Stimulated activated memory B cell treated with anti-CD40 and anti-IgM and Interleukin-4, amounts not matched to agents 10 μg/mL and 1 μg/mL and 100 μg/mL, for 72 hours (primary cell): ENCODE data around the gene FBXO27.
A peak's percentile ranks its signal among the peaks of the same experiment; 100 is the strongest.

Source experiments
- ATAC-seq: fragments of 150-1000 bp; cut with Tn5 transposase; 2 replicates; pipeline ENCODE4 v1.10.0; 2021
- H3K27ac Mint-ChIP-seq: one replicate; pipeline ENCODE4 v1.8.0; 2022; ENCODE audit warnings: mild to moderate bottlenecking, mixed read lengths
- H3K27me3 Mint-ChIP-seq: one replicate; pipeline ENCODE4 v1.8.0; 2022; ENCODE audit warnings: mixed read lengths
- H3K36me3 Mint-ChIP-seq: one replicate; pipeline ENCODE4 v1.8.0; 2022; ENCODE audit warnings: mixed read lengths
- H3K4me1 Mint-ChIP-seq: one replicate; pipeline ENCODE4 v1.8.0; 2022; ENCODE audit warnings: mixed read lengths
- H3K4me3 Mint-ChIP-seq: one replicate; pipeline ENCODE4 v1.8.0; 2022; ENCODE audit warnings: mild to moderate bottlenecking, moderate library complexity, mixed read lengths
- H3K9me3 Mint-ChIP-seq: one replicate; pipeline ENCODE4 v1.8.0; 2022; ENCODE audit warnings: mixed read lengths

FBXO27 gene

GRCh38 chr19:39053276-39054090, 21.1 kb upstream of the FBXO27 start:
- peak; percentile 16 for ATAC-seq
- Mint-ChIP-seq H3K9me3 (peaks cover 9% of the 10 kb centered on the region), H3K27me3 (peaks cover 8% of the 10 kb centered on the region), H3K4me1 (no peaks in the 10 kb centered on the region), H3K36me3 (no peaks in the 10 kb centered on the region), H3K27ac (no peak overlapping the region), H3K4me3 (no peak overlapping the region)

- Mint-ChIP-seq H3K27me3 (peaks cover 8% of the 10 kb centered on the region), H3K9me3 (peaks cover 9% of the 10 kb centered on the region), H3K36me3 (no peaks in the 10 kb centered on the region), H3K27ac (no peak overlapping the region), H3K4me1 (no peaks in the 10 kb centered on the region), H3K4me3 (no peak overlapping the region)
- no peak for ATAC-seq
Measured at GRCh38 chr19:39052846-39053245, 20.5 kb upstream of the FBXO27 start.

- no peaks in the 10 kb centered on the region for H3K36me3 Mint-ChIP-seq
- H3K4me1 Mint-ChIP-seq: no peaks in the 10 kb centered on the region
- no peak overlapping the region for H3K27ac Mint-ChIP-seq
- peak; percentile 41 for ATAC-seq
- peaks cover 6% of the 10 kb centered on the region for H3K9me3 Mint-ChIP-seq
- H3K4me3 Mint-ChIP-seq: no peak overlapping the region
- peaks cover 8% of the 10 kb centered on the region for H3K27me3 Mint-ChIP-seq
Measured at GRCh38 chr19:39052243-39052746, 19.9 kb upstream of the FBXO27 start.

GRCh38 chr19:39047073-39047472, 14.7 kb upstream of the FBXO27 start:
- Mint-ChIP-seq H3K4me1 (no peaks in the 10 kb centered on the region), H3K9me3 (peaks cover 3% of the 10 kb centered on the region), H3K27ac (no peak overlapping the region), H3K4me3 (no peak overlapping the region), H3K27me3 (peaks cover 8% of the 10 kb centered on the region), H3K36me3 (no peaks in the 10 kb centered on the region)
- no peak for ATAC-seq

GRCh38 chr19:39046037-39046821, 13.9 kb upstream of the FBXO27 start:
- no peak overlapping the region for H3K27ac Mint-ChIP-seq
- peaks cover 8% of the 10 kb centered on the region for H3K27me3 Mint-ChIP-seq
- peaks cover 3% of the 10 kb centered on the region for H3K9me3 Mint-ChIP-seq
- no peak overlapping the region for H3K4me3 Mint-ChIP-seq
- no peaks in the 10 kb centered on the region for H3K4me1 Mint-ChIP-seq
- no peak for ATAC-seq
- no peaks in the 10 kb centered on the region for H3K36me3 Mint-ChIP-seq

GRCh38 chr19:39045506-39045905, 13.2 kb upstream of the FBXO27 start:
- no peaks in the 10 kb centered on the region for H3K36me3 Mint-ChIP-seq
- no peak for ATAC-seq
- no peaks in the 10 kb centered on the region for H3K4me1 Mint-ChIP-seq
- no peak overlapping the region for H3K4me3 Mint-ChIP-seq
- H3K27me3 Mint-ChIP-seq: peaks cover 10% of the 10 kb centered on the region
- H3K9me3 Mint-ChIP-seq: peaks cover 5% of the 10 kb centered on the region
- H3K27ac Mint-ChIP-seq: no peak overlapping the region

GRCh38 chr19:39038098-39038497, 5.7 kb upstream of the FBXO27 start:
- no peak for ATAC-seq

GRCh38 chr19:39037194-39037593, 4.8 kb upstream of the FBXO27 start:
- no peak overlapping the region for H3K27ac Mint-ChIP-seq
- H3K27me3 Mint-ChIP-seq: peaks cover 22% of the 10 kb centered on the region
- H3K9me3 Mint-ChIP-seq: peaks cover 4% of the 10 kb centered on the region

More at GRCh38 chr19:39038098-39038497, 5.7 kb upstream of the FBXO27 start:
- H3K9me3 Mint-ChIP-seq: peaks cover 4% of the 10 kb centered on the region
- H3K4me1 Mint-ChIP-seq: no peaks in the 10 kb centered on the region
- H3K36me3 Mint-ChIP-seq: no peaks in the 10 kb centered on the region
- H3K4me3 Mint-ChIP-seq: no peak overlapping the region
- peaks cover 13% of the 10 kb centered on the region for H3K27me3 Mint-ChIP-seq
- no peak overlapping the region for H3K27ac Mint-ChIP-seq

GRCh38 chr19:39036581-39036980, 4.2 kb upstream of the FBXO27 start:
- Mint-ChIP-seq H3K27me3 (peaks cover 28% of the 10 kb centered on the region), H3K4me3 (no peak overlapping the region), H3K36me3 (no peaks in the 10 kb centered on the region), H3K9me3 (peaks cover 4% of the 10 kb centered on the region), H3K4me1 (peaks cover 8% of the 10 kb centered on the region), H3K27ac (no peak overlapping the region)
- no peak for ATAC-seq

More at GRCh38 chr19:39037194-39037593, 4.8 kb upstream of the FBXO27 start:
- no peaks in the 10 kb centered on the region for H3K36me3 Mint-ChIP-seq
- no peak for ATAC-seq
- H3K4me3 Mint-ChIP-seq: no peak overlapping the region
- H3K4me1 Mint-ChIP-seq: peaks cover 7% of the 10 kb centered on the region

- no peaks in the 10 kb centered on the region for H3K36me3 Mint-ChIP-seq
- H3K4me3 Mint-ChIP-seq: peak overlapping the region; percentile 80
- H3K27ac Mint-ChIP-seq: no peak overlapping the region
- peaks cover 3% of the 10 kb centered on the region for H3K9me3 Mint-ChIP-seq
- ATAC-seq: peak; percentile 92
- peaks cover 52% of the 10 kb centered on the region for H3K27me3 Mint-ChIP-seq
- peaks cover 13% of the 10 kb centered on the region for H3K4me1 Mint-ChIP-seq
Measured at GRCh38 chr19:39031368-39032062, 834 bp downstream of the FBXO27 start.

- Mint-ChIP-seq H3K4me1 (peaks cover 13% of the 10 kb centered on the region), H3K4me3 (peak overlapping the region; percentile 80), H3K27me3 (peaks cover 58% of the 10 kb centered on the region), H3K36me3 (no peaks in the 10 kb centered on the region), H3K27ac (no peak overlapping the region), H3K9me3 (peaks cover 3% of the 10 kb centered on the region)
- no peak for ATAC-seq
Measured at GRCh38 chr19:39030854-39031367, 1.4 kb downstream of the FBXO27 start.

GRCh38 chr19:39024875-39025641, 7.3 kb downstream of the FBXO27 start:
- Mint-ChIP-seq H3K27me3 (peaks cover 41% of the 10 kb centered on the region), H3K36me3 (no peaks in the 10 kb centered on the region), H3K4me3 (no peak overlapping the region), H3K9me3 (peaks cover 3% of the 10 kb centered on the region), H3K27ac (no peak overlapping the region), H3K4me1 (no peaks in the 10 kb centered on the region)
- no peak for ATAC-seq

GRCh38 chr19:39021063-39021462, 11.3 kb downstream of the FBXO27 start:
- peak; percentile 76 for ATAC-seq
- H3K4me1 Mint-ChIP-seq: no peaks in the 10 kb centered on the region

GRCh38 chr19:39017646-39018045, 14.7 kb downstream of the FBXO27 start:
- H3K9me3 Mint-ChIP-seq: peaks cover 3% of the 10 kb centered on the region
- H3K27ac Mint-ChIP-seq: no peak overlapping the region
- H3K4me1 Mint-ChIP-seq: no peaks in the 10 kb centered on the region
- no peak for ATAC-seq
- no peaks in the 10 kb centered on the region for H3K36me3 Mint-ChIP-seq
- H3K4me3 Mint-ChIP-seq: no peak overlapping the region
- peaks cover 30% of the 10 kb centered on the region for H3K27me3 Mint-ChIP-seq

More at GRCh38 chr19:39021063-39021462, 11.3 kb downstream of the FBXO27 start:
- Mint-ChIP-seq H3K9me3 (peaks cover 2% of the 10 kb centered on the region), H3K36me3 (no peaks in the 10 kb centered on the region), H3K27ac (no peak overlapping the region), H3K4me3 (no peak overlapping the region), H3K27me3 (peaks cover 28% of the 10 kb centered on the region)
